RWPE1 (cell line): ENCODE results near the gene TMPRSS6.

Experiments used
- CTCF ChIA-PET: fragments of 350-600 bp; sonication (Branson Sonifier 250); formaldehyde crosslinking; extraction: SDS; loops from one replicate; lab custom pipeline; 2021; lab: Yijun Ruan, JAX
- POLR2A ChIA-PET: fragments of 400-600 bp; formaldehyde crosslinking; extraction: SDS; loops from one replicate; lab custom pipeline; 2020; ENCODE audit warnings: antibody characterized with exemption; ENCODE audit not compliant: low non-redundant PET; lab: Yijun Ruan, JAX
- DNase-seq: peaks from one replicate; pipeline ENCODE4 v3.0.0; 2012; ENCODE audit warnings: low spot score
- H3K27ac ChIP-seq: fragments of 450-650 bp; 2 replicates; pipeline ENCODE4 v1.5.1; 2017
- CTCF ChIP-seq: fragments of 450-650 bp; conservative IDR thresholded peaks from 2 replicates; pipeline ENCODE4 v1.5.1; 2017; ENCODE audit warnings: low read depth, mild to moderate bottlenecking

The TMPRSS6 gene

GRCh38 chr22:37094239-37094638 lies 15.3 kb downstream of the TMPRSS6 start:
- ChIA-PET POLR2A (no interaction called here), CTCF (no interaction called here)
- H3K27ac ChIP-seq = no peak overlapping the region
- no peak for TF ChIP-seq CTCF
- DNase-seq = no peak

GRCh38 chr22:37092997-37093396 lies 16.5 kb downstream of the TMPRSS6 start:
- ChIA-PET POLR2A (no interaction called here), CTCF (no interaction called here)
- H3K27ac ChIP-seq = no peak overlapping the region
- no peak for TF ChIP-seq CTCF
- DNase-seq = no peak

GRCh38 chr22:37091994-37092393 lies 17.5 kb downstream of the TMPRSS6 start:
- ChIA-PET POLR2A (no interaction called here), CTCF (no interaction called here)
- H3K27ac ChIP-seq = no peak overlapping the region
- no peak for TF ChIP-seq CTCF
- no peak for DNase-seq

- CTCF ChIA-PET = no interaction called here
- no peak for DNase-seq
Measured at GRCh38 chr22:37090920-37091695, 18.4 kb downstream of the TMPRSS6 start.

GRCh38 chr22:37089434-37089833 lies 20.1 kb downstream of the TMPRSS6 start:
- CTCF ChIA-PET = interaction anchor here (0.6 kb wide), 2 partner anchors 37 to 139 kb away, joined by 3 to 6 read pairs; no protein-coding TSS in a partner anchor
- no peak for TF ChIP-seq CTCF
- no peak overlapping the region for H3K27ac ChIP-seq
- no peak for DNase-seq
- POLR2A ChIA-PET = no interaction called here

More at GRCh38 chr22:37090920-37091695, 18.4 kb downstream of the TMPRSS6 start:
- POLR2A ChIA-PET = no interaction called here
- TF ChIP-seq CTCF = no peak
- H3K27ac ChIP-seq = no peak overlapping the region

- POLR2A ChIA-PET = no interaction called here
- DNase-seq = no peak
- CTCF ChIA-PET = interaction anchor here (0.6 kb wide), 1 partner anchor 109 kb away, joined by 3 read pairs; no protein-coding TSS in a partner anchor
- no peak overlapping the region for H3K27ac ChIP-seq
- TF ChIP-seq CTCF = no peak
Measured at GRCh38 chr22:37088750-37089408, 20.6 kb downstream of the TMPRSS6 start.
